GM19395 (cell line): Measurements from ENCODE around the gene PAPLN.

Experiments
- ATAC-seq: cut with Tn5 transposase; IDR thresholded peaks from one replicate; pipeline ENCODE4 v1.9.1; 2021; ENCODE audit warnings: mild to moderate bottlenecking, moderate library complexity; ENCODE audit not compliant: unreplicated experiment

PAPLN gene

DNA sequence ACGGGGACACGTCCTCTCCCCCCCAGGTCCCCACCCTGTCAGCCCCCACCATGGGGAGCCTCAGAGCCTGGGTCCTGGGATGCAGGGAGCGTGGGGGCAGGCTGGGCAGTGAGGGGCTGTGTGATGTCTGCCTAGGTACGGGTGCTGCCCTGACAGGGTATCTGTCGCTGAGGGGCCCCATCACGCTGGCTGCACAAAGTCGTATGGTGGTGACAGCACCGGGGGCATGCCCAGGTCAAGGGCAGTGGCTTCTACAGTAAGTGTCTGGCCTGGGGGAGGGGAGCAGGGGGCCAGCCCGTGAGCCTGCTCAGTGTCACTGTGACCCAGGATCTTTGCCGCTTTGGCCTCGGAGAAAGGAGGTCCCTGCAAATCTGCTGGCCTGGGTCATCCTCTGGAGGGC is 23.3 kb downstream of the PAPLN start:
- ATAC-seq: no peak

DNA sequence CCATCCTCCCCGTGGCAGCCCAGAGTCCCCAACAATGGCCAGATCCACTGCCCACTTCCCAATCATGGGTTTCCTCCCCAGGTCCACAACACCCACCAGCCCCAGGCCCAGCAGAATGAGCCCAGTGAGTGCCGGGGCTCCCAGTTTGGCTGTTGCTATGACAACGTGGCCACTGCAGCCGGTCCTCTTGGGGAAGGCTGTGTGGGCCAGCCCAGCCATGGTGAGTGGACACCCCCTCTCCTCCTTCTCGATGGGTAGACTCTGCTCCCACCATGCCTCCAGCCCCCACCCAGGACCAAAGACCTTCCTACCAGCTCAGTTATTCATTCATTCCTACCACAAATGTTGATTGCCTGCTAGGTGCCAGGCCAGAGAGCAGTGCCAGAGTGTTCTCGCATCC is 23.8 kb downstream of the PAPLN start:
- ATAC-seq: no peak

DNA sequence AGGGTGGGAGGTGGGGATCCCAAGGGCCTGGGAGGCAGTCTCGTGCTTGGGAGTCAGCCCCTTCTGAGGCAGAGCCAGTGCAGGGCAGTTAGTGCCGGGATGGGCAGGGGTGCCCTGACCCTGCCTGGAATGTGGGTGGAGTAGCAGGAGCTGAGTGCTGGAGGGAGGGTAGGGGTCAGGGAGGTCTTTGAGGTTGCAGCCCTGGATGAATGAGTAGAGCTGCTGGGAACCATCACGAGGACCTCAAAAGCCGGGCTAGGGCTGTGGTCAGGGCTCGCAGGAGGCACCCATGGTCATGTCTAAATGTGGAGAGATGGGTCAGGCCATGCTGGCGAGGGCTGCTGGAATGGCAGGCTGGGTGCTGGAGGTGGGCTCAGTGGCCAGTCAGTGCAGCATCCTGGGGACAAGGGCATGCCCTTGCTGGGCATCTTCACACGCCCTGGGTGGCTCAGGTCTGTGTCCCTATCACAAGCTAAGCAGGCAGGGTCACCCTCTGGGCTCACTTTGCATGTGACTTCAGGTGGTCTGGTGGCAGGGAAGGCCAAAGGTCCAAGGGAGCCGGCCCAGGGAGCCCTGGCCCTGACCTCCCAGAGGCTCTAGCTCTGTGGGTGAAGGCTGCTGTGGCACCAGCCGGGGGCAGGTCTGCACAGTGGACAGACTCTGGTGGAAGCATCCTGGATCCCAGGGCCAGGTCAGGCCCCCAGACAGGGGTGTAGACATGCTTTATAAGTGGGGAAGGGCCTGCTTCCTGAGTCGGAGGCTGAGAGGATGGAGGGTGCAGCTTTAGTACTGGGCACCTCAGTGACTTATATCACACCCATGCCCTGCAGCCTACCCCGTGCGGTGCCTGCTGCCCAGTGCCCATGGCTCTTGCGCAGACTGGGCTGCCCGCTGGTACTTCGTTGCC is 24.5 kb downstream of the PAPLN start:
- no peak for ATAC-seq

DNA sequence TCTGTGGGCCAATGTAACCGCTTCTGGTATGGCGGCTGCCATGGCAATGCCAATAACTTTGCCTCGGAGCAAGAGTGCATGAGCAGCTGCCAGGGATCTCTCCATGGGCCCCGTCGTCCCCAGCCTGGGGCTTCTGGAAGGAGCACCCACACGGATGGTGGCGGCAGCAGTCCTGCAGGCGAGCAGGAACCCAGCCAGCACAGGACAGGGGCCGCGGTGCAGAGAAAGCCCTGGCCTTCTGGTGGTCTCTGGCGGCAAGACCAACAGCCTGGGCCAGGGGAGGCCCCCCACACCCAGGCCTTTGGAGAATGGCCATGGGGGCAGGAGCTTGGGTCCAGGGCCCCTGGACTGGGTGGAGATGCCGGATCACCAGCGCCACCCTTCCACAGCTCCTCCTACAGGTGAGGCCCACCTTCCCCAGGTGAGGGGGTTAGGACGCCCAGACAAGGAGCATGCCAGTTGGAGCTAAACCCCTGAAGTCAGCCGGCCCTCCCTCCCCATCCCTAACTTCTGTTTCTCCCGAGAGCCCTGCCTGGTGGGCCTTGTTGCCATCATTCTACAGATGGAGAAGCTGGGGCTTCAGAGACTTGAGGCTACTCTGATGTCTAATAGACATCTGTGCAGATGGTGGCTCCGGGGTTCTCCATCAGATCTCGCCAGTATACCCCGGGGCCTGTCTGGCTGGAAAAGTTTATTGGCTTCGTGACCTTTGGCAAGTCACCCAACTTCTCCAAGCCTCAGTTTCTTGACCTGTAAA is 25.3 kb downstream of the PAPLN start:
- no peak for ATAC-seq

DNA sequence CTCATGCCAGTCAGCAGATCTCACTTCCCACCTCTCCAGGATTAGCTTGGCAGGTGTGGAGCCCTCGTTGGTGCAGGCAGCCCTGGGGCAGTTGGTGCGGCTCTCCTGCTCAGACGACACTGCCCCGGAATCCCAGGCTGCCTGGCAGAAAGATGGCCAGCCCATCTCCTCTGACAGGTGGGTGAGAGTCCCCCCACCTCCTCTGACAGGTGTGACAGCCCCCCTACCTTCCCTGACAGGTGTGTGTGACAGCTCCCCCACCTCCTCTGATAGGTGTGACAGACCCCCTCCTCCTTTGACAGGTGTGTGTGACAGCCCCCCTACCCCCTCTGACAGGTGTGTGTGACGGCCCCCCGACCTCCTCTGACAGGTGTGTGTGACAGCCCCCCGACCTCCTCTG is 26.3 kb downstream of the PAPLN start:
- no peak for ATAC-seq

DNA sequence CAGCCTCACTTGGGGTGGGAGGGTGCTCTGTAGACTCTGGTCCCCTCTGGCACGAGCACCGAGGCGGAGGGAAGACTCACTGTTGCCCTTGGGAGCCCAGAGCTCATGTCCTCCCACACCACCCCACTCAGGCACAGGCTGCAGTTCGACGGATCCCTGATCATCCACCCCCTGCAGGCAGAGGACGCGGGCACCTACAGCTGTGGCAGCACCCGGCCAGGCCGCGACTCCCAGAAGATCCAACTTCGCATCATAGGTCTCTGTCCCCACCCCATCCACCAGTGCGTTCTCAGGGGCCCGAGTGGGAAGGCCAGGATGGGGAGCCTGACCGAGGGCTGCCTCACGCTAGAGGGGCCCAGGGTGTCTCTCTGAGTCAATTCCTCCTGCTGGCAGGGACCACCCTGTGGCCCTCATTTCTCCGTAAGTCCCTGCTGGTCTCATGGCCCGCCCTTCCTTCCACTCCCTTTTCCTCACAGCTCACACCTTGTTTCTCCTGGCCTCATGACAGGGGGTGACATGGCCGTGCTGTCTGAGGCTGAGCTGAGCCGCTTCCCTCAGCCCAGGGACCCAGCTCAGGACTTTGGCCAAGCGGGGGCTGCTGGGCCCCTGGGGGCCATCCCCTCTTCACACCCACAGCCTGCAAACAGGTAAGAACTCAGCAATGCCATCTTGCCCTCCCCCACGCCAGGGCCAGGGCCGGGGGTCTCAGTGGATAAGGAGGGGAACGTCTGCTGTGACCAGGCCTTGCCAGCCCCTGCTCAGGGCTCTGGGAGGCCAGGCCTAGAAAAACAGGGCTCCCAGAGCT is 27.0 kb downstream of the PAPLN start:
- no peak for ATAC-seq

DNA sequence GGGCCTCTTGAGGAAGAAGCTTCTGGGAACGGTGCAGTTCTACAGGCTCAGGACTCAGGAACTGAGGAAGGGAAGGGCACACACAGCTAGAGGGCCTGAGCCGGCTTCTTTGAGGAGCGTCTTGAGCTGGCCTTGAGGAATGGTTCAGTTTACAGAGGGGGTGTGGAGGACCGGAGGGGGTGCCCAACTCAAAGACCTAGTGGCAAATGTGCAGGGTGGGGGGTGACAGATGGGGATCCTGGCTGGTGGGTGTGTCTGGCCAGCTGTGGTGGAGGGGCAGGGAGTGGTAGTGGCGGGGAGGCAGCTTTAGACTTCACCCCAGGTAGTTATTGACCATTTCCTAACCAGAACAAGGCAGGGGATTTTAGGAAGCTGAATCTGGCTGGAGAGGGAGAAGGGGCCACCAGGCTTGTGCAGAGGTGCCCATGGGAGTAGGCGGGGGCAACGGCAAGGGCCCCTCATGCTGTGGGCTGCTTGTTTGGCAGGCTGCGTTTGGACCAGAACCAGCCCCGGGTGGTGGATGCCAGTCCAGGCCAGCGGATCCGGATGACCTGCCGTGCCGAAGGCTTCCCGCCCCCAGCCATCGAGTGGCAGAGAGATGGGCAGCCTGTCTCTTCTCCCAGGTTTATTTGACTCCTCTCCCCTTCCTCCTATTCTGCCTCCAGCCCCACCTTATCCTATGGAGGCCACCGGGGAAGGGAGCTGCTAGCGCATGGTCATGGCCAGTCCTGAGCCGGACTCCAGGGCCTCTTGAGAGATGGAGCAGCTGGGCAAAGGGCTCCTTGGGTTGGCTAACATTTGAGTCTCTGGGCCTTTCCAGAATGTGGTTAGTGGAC is 27.8 kb downstream of the PAPLN start:
- ATAC-seq: no peak

DNA sequence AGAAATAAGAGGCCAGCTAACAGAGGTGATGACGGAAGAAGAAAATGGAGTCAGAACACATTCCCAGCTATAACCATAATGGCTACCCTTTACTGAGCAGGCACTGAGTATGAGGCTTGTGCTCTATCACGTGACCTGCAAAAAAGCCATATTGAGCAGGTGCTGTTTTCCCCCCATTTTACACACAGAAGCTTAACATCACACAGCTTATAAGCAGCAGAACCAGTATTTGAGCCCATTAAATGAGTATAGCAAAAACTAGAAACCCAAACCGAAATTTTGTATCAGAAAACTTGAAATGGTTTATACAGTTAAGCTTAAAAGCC is 28.4 kb downstream of the PAPLN start:
- no peak for ATAC-seq

DNA sequence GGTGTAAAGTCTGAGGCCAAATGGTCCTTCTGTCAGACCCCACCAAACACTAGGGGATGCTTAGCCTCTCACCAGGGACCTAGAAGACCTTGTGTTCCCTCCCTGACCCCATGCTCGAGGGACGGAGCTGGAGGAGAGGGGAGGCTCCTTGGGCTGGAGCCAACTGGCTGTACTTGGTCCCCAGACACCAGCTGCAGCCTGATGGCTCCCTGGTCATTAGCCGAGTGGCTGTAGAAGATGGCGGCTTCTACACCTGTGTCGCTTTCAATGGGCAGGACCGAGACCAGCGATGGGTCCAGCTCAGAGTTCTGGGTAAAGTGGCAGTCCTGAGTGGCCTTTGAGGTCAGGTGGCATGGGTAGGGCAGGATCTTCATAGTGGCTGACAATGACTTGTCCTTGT is 29.0 kb downstream of the PAPLN start:
- ATAC-seq: no peak

DNA sequence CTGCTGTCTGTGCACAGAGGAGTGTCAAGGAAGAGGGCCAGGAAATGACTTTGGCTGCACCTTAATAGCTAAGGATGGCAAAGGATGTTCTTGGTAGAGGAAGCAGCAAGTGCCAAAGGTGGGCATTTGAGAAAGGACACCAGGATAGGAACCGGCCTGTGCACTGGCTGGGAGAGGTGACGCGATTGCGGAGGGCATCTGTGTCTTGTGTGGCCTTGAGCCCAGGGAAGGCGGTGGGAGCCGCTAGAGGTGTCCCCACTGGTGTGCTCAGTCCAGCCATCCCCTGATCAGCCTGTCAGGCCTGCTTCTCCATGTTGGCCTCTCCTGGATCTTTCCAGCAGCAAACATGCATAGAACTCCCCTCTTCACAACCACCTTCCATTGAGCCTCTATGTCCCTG is 30.2 kb downstream of the PAPLN start:
- no peak for ATAC-seq

DNA sequence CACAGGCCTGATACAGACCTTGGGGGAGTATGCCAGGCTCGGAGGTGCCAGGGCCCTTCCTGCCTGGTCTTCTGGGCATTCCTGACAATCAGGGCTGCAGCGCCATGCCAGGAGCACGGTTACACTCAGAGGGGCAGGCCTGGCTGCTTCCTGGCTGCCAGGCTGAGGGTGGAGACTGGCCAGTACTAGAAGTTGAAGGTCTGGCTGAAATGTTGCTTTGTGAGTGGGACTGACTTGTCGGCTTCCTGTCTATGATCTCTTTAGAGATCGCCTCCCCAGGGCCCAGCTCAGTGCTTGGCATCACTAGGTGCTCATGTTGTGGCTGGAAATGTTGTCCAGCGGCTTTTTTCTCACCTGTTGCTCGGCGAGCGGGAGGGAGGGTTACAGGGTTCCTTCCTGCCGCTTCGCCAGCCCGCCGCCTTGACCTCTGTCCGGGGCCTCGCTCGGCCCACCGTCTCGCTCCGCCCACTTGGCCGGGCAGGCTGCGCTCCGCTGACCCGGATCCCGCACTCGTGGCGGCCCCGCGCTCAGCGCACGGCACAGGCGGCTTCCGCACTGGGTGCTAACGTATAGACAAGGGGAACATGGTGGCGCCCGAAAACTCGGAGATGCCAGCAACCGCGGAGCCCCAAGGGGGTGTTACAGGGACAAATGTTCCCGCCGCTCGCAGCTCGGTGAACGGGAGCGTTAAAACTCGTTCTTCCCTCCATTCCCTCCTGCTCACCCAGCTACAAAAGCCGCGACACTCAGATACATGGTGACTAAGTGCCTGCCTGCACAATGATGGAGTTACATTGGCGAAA is 32.6 kb downstream of the PAPLN start:
- peak; percentile 64 for ATAC-seq

DNA sequence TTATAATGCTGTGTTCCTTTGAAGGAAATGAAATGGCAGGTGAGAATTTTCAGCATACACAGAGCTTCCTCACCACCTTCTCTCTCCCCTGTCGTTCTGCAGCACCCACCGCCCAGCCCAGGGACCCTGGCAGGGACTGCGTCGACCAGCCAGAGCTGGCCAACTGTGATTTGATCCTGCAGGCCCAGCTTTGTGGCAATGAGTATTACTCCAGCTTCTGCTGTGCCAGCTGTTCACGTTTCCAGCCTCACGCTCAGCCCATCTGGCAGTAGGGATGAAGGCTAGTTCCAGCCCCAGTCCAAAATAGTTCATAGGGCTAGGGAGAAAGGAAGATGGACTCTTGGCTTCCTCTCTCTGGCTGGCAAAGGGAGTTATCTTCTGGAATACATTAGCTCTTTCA is 35.1 kb downstream of the PAPLN start:
- no peak for ATAC-seq

DNA sequence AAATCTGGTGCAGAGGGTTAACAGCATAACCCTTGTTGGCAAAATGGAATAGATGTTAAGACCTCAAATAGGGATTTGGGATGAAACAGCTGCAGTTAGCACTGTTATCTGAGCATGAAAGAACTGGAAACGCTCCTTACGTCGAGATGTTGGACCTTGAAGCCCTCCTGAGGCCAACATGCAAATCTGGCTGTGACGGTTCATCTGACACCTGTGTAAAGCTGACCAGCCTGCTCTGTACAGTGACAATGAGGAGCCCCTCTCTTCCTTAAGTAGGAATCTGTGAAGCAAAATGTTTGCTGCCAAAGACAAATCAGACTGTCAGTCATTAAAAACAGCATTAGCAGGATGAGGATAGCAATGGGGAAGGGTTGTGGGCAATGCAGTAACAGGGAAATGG is 36.5 kb downstream of the PAPLN start:
- ATAC-seq: no peak

DNA sequence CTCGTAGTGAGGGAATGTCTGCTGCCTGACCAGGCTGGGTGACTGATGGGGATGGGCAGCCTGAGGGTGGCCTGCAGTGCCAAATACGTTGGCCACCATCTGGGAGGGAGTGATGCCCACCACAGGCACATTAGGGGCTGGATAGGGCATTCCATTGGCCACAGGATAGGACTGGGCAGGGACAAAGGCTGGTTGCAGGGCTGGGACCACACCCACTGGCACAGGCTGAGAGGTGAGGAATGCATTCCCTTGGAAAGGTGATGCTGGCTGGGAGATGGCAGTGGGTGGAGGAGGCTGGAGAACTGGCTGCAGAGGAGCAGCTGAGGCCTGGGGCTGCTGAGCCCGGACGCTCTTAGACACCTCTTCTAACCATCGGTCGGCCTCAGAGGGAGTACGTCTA is 39.5 kb downstream of the PAPLN start:
- no peak for ATAC-seq

DNA sequence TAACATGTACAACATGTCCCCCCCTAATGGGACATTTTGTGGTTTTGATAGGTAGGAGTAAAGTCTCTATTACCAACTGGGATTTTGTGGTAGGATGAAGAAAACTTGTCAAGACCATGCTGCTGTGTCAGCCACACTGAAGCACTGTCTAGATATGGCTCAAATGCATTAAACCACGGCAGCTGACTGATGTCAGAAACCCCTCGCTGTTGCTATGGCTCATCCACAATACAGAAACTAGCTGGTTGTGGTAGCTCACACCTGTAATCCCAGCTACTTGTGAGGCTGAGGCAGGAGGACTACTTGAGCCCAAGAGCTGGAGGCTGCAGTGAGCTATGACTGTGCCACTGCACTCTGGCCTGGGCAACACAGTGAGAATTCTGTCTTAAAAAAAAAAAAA is 40.1 kb downstream of the PAPLN start:
- no peak for ATAC-seq

DNA sequence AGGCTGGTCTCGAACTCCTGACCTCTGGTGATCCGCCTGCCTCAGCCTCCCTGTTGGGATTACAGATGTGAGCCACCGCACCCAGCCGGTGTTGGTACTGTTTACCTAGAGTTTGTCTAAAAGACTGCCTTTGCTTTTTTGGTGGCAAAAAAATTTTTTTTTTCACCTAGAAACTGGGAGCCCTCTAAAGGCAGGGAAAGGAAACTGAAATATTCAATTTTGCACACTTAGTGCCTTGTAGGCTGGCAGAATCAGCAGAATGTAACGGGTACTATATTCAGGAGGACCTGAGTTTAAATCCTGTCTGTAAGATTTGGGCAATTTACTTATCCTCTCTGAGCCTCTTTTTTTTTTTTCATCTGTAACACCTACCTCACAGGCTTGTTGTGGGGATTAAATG is 43.6 kb downstream of the PAPLN start:
- no peak for ATAC-seq

DNA sequence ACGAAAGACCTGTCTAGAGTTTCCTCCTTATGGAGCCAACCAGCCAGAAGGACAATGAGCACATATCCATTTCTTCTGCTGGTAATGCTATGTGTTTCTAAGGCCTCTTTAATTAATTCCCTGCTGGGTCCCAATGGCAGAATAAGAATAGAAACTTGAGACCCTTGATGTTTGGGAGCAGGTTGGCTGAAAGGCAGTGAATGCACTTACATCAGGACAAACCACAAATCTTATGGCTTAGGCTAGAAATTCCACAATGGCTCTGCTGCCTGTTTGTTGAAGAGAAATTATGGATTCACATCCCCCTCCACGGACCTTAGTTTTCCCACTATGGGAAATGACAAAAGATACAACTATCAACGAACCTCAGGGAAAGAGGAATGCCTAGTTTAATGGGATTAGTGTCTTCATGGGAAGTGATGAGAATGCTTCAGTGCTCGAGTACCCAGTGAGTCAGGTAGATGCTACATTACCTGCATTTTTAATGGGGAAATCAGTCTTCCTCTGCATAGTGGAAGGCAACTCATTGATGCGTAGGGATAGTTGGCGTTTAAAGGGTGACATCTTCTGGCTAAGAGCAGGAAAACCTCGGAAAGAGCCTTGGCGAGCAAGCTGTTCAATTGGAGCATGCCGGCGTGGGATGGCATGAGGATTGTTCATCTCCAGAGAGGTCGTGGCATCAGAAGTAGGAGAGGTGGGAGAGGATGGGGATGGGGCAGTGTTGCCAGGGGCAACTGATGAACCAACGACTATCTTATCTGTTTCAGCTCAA is 46.5 kb downstream of the PAPLN start:
- no peak for ATAC-seq

DNA sequence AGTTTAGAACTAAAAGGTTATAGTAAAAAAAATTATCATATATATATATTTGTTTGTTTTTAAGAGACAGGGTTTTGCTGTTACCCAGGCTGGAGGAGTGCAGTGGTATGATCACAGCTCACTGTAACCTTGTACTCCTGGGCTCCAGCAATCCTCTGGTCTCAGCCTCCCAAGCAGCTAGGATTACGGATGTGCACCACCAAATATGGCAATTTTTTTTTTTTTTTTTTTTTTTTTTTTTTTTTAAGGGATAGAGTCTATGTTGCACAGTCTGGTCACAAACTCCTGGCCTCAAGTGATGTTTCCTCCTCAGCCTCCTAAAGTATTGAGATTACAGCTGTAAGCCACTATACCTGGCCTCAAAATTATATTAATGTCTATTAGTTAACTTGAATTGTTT is 48.7 kb downstream of the PAPLN start:
- ATAC-seq: no peak

DNA sequence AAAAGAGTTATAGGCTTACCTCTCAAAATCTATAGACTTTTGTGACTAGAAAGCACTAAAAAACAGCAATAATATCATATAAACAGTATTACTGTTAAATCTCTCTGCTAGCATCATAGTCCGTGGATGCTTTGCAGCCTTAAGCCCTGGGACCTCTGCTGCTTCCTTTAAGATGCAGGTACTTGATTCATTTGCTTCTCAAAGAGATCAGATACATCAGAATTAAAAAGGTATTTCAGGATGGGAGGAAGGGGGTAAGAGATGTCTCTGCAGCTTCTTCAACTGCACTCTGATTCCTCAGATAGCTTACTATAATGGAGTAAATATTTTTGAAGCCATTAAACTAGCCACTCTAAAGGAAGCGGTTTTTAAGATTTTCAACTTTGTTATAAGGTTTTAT is 49.3 kb downstream of the PAPLN start:
- no peak for ATAC-seq
